ENCODE results near the gene JARID2.

The JARID2 gene

GRCh38 chr6:15500078-15500740 lies 254.3 kb downstream of the JARID2 start:
- no peak for DNase-seq

DNA sequence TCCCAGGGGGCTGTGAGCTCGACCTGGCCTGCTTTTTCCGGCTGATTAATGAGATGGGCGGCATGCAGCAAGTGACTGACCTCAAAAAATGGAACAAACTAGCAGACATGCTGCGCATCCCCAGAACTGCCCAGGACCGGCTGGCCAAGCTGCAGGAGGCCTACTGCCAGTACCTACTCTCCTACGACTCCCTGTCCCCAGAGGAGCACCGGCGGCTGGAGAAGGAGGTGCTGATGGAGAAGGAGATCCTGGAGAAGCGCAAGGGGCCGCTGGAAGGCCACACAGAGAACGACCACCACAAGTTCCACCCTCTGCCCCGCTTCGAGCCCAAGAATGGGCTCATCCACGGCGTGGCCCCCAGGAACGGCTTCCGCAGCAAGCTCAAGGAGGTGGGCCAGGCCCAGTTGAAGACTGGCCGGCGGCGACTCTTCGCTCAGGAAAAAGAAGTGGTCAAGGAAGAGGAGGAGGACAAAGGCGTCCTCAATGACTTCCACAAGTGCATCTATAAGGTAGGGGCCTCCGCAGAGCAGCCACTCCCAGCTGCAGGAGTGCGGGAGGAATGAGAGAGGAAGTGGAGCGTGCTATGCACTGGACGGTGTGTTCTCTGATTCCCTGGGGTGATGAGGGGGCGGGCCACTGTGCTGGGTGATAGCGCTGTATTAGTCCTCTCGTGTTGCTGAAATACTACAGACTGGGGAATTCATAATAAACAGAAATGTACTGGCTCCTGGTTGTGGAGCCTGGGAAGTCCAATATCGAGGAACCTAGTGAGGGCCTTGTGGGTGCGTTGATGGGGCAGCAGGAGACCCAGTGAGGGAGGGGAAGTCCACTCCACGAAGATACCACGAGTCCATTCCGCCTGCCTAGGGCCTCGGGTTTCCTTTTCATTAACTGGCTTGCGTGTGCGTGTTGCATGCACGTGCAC lies 255.3 kb downstream of the JARID2 start:
- no peak for DNase-seq

GRCh38 chr6:15501826-15502445 lies 256.1 kb downstream of the JARID2 start:
- no peak for DNase-seq

DNA sequence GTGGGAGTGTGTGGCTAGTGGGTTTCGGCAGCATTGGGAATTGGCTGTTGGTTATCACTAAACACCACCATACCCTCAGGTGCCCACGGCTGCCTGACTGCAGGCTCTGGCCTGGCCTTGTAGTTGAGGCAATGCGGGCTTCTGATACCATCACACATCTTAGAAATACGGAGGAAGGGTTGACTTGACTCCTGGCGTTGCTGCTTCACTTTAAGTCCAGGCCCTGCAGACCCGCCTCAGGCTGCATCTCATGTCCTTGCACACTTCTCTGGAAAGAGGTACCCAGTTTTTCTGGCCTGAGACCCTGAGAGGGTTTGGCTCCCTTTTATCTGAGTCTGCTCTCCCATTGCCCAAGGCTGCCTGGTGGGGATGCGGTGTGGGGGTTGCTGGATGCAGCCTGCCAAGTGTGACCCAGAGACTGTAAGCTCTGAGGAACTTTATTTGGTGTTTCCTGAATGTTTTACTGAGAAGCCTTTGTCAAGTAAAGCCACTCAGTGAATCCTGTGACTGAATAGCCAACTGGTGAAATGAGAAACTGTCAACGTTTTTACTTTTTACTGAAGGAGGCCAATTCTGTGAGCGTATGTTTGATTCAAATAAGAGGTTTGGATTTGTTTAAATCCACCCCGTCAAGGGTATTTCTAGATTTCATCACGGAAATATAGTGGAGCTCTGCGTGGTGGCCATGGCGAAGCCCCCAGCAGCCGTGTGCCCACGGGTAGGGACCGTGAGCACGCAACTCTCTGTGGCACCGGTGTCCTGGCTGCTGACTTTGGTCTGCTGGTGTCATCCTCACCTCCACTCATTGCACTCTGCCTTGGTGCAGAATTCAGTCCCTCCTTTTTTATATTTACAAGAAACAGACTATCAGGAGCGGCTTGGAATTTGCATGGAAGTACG lies 256.8 kb downstream of the JARID2 start:
- DNase-seq, result no peak

DNA sequence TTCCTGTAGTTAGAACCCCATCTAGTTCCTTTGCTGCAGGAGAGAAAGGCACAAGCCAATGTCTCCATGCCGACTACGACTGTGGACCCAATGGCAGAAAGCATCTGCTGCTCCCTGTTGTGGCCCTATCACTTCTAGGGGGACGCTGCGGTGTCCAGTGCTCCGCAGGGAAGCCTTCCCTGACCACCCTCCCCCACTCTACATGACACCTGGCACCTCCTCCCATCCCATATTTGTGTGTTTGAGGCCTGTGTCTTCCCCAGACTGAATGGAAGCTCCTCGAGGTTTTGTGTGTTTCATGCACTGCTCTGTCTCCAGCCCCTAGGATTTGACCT lies 257.4 kb downstream of the JARID2 start:
- no peak for DNase-seq

GRCh38 chr6:15504040-15504495 lies 258.2 kb downstream of the JARID2 start:
- no peak for DNase-seq

DNA sequence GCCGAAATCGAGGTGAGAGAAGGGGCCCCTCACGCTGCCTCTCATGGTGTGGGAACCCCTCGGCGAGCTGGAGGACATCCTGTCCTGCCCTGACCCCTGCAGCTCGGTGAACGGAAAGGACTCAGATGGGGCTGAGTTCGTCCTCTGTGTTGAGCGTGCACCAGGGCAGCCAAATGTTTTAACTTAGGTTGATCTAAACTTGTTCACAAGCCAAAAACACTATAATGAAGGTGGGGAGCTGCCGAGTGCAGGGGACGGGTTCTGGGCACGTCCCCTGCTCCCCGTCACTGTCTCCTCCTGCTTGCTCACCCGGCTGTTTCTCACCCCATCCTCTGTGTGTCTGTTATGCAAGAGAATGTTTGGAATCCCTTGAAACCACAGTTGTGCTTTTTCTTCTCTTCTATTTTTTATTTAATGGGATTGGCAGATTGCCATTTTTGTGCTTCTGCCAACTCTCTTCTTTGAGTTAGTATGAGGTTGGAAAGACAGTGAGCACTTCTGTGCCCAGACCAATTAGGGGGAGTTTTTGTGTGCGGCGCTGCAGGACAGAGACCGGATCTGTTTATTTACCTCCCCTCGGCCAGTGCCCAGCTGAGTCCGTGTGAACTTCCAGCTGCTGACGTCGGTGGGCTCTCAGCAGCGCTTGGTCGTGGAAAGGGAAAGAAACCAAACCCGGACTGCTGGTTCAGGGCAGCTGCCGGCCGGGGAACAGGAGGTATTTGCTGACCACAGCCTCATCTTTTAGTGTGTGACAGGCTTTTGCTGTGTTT lies 258.9 kb downstream of the JARID2 start:
- DNase-seq, result no peak

DNA sequence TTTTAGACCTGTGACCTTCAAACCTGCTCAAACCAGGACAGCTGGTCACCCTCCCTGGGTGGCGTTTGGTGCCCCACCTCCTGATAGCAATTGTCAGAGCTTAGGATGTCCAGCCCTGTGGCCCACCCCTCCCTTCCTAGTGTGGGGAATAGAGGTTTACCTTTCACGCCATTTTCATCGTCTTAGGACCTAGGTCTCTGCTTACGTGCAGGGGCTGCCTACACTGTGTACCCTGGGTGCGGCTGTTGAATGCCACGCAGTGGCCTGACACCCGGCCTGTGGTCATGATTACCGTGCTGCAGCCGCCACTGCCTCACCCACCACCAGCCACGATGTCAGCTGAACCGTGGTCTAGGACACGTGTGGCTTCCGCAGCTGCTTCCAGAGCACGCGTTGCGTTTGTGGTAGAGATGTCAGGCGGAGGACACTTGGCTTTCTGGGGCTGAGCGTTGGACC lies 259.6 kb downstream of the JARID2 start:
- no peak for DNase-seq

GRCh38 chr6:15506066-15506465 lies 260.2 kb downstream of the JARID2 start:
- DNase-seq, result no peak

- DNase-seq, result no peak
Observed at GRCh38 chr6:15507221-15507620, 261.4 kb downstream of the JARID2 start.

GRCh38 chr6:15507746-15508145 lies 261.9 kb downstream of the JARID2 start:
- no peak for DNase-seq

DNA sequence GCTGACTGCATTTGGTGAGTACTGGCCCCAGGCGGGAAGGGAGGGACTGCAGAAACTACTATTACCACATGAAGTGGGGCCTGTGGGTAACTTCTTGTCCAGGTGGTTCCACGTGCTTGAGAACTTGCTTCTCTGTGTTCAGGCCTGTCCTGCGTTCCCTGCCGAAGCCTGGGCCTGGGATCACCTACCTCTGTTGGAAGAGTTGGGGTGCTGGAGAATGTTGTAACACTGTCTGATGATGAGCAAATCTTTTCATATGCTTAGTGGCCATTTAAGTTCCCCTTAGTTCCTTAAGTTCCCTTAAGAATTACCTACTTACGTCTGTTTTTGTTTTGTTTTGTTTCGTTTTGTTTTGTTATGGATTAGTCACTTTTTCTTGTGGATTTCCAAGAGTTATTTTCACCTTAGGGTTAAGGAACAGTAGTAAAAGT lies 262.6 kb downstream of the JARID2 start:
- DNase-seq, result no peak

DNA sequence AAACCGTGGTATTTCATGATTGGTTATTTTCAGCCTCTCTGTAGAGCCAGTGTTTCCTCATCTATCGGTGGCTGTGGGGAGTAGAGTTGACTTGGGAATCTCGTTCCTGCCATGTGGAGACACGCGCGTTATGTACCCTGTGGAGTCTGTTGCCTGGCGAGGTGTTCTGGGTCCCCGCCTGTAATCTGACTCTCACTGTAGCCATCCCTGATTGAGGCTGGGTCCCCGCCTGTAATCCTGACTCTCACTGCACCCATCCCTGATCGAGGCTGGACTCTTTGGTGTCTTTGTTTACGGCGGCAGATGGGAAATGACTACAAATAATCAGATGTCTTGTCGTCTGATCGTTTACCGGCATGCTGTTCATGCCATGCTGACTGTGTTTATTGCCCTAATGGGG lies 263.1 kb downstream of the JARID2 start:
- no peak for DNase-seq

GRCh38 chr6:15509335-15509933 lies 263.6 kb downstream of the JARID2 start:
- no peak for DNase-seq

DNA sequence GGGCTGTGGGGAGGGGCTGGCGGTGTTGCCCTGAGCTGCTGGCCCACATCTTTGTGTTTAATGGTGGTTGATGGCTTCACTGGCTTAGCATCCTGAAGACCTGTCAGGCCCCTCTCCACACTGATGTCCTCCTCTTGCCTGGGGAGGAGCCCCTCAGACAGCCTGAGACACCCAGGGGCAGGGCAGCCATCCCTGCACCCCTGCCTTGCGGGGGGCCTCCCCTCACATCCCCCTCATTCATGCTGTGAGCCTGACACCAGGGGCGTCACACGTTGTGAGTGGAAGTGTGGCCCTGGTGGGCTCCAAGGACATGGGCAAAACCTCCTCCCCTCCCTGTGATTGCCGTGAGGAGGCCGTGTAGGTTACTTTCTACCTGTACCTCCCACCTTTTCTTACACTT lies 264.3 kb downstream of the JARID2 start:
- DNase-seq, result no peak

GRCh38 chr6:15510536-15511247 lies 264.8 kb downstream of the JARID2 start:
- DNase-seq, result no peak

GRCh38 chr6:15511248-15512125 lies 265.6 kb downstream of the JARID2 start:
- DNase-seq, result no peak

DNA sequence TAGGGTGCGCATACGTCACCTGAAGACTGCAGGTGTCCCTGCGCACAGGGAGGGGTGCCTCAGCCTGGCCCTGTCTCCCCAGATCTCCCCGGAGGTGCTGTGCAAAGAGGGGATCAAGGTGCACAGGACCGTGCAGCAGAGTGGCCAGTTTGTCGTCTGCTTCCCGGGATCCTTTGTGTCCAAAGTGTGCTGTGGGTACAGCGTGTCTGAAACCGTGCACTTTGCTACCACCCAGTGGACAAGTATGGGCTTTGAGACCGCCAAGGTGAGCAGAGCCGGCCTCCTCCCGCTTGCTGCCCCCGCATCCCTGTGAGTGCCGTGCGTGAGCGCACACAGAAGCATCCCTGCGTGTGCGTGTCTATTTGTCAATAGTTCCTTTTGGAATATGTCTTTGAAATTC lies 266.3 kb downstream of the JARID2 start:
- no peak for DNase-seq

GRCh38 chr6:15512721-15513120 lies 266.9 kb downstream of the JARID2 start:
- DNase-seq, result no peak
